TTC549 (cell line): Measurements from ENCODE around the gene TET2.

Source experiments
- FAIRE-seq: peaks from 2 replicates; lab custom pipeline; 2012; peaks lifted over from hg19 to GRCh38; lab: Jason Lieb, UNC

Gene TET2

DNA sequence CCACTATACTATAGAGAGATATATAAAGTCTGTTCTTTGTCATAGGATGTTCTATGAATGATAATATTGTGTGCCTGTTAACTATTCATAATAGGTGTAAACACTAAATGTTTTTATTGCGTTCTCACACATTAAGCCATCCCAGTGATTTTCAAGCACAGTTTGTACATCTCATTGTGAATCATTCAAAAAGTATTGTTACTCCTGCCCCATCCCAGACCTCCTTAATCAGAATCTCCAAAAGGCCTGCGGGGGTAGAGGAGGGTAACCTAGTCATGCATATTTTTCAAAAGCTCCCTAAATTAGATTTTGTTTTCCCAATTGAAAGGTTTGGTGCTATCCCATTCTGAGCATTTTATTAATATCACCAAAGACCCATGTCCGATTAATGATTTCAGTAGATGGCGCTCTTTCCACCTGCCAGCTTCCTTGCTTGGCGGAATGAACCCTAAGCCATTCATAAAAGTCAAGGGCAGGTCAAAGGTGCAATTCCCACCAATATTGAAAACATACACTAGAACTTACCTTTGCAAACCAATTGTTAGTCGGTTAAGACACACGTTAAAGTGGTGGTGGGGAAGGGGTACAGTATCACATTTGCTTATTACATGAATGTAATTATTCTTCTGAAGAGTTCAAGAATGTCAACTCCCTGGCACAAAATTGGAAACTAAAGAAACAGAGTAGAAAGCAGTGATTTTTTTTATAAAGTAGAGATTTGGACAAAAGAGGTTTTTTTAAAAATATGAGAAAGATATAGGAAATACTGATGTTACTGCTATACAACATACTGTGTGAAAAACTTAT is 5.8 kb upstream of the TET2 start:
- no peak for FAIRE-seq

DNA sequence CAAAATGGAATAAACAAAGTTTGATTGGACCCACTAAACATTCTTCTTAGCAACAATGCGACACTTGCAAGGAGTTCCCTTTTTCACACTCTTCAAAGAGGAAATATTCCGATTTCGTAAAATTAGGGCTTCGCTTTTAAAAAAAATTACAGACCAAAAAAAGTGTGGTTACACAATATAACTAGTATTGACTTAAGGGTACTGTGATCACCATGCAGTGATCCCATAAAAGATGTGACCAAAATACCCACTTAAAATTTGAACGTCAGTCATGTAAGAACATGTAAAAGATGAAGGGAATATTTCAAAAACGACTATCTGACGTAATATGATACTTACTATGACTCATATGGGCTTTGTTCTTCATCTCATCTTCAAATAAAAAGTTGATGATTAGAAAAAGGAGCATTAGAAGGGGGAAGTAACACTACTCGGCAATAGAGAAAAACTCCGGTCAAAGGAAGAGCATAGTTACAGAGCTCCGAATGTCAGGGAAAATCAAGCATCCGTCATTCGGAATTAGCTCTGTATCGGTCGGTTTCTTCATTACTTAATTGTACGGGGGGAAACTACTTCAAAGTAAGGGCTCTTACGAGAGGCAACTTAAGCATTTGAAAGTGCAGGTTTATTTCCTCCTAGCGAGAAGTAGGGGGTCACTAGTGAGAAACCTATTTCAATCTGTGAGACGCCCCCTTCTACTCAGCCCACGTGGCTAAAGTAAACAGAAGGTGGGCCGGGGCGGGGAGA is 1.3 kb upstream of the TET2 start:
- no peak for FAIRE-seq

DNA sequence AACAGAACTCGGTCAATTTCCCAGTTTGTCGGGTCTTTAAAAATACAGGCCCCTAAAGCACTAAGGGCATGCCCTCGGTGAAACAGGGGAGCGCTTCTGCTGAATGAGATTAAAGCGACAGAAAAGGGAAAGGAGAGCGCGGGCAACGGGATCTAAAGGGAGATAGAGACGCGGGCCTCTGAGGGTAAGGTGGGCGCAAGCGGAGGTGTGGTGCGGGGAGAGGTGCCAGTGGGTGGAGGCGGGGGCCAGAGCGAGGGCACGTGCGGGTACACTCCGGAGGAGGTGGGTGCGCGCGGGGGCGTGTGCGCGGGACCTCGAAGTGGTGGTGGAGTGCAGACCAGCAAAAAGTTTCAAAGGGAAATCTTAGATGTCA is 787 bp upstream of the TET2 start:
- no peak for FAIRE-seq

DNA sequence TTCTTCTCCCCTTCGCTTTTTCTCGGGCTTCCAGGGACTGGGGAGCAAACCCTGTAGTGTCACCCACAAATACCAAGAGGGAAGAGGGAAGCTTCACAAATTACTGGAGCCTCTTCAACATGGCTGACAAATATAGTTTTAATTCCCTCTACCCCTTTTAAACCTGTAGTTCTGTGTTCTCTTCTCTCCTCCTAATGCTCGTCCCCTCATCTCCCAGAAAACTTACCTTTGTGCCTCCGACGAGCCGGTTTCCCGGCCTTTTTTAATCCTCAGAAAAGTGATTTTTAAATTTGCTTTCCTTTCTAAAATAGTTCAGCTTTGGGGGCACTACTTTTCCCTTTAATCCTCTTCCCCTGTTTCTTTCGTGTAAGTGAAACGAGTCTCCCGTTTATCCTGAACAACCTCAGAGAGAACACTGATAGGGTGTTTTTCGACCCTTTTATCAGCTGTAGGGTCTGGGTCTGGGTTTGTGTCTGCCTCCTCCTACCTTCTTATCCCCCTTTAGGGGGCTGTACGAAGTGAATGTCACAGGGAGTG is 408 bp downstream of the TET2 start:
- FAIRE-seq: no peak

DNA sequence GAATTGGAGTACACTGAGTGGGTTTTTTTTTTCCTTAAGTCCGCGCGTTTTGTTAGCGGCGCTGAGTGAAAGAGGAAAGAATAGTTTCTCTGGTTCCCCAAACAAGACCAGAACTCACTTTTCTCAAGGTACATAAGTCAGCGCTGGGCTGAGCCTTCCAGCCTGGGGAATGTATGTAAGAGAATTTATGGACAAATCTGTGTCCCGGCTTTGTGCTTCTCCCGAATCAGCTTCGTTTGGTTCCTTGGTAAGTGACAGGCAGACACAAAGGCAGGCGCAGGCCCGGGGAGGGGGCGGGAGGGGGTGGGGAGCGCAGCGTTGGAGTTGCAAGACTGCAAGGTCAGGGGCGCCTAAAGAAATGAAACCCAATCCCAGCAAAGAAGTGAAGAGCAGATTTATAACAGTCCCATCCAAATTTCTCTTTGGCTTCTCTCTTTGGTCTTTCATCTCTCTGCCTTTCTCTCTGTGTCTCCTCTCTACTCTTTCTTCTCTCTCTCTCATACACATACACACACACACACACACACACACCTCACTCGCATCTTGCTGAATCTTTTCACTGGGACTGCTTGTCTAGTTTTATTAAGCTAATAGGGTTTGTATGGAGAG is 981 bp downstream of the TET2 start:
- FAIRE-seq: no peak

DNA sequence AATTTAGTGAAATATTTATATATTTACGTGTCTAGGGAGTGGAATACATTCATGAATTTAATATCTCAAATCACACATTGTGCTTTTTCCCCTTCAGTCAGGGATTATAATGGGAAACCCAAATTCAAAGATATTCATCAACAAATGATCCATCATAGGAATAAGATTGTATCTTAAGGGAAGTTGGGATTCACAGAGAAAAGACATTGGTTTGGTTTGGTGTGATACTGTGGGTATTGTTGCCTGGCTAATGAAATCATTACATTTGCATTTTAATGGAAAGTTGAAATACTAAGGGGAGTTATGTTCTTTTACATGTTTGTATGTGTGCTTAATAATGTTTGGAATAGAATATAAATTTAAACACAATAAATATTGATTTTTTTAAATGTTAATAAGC is 1.7 kb downstream of the TET2 start:
- FAIRE-seq: peak; percentile 53

DNA sequence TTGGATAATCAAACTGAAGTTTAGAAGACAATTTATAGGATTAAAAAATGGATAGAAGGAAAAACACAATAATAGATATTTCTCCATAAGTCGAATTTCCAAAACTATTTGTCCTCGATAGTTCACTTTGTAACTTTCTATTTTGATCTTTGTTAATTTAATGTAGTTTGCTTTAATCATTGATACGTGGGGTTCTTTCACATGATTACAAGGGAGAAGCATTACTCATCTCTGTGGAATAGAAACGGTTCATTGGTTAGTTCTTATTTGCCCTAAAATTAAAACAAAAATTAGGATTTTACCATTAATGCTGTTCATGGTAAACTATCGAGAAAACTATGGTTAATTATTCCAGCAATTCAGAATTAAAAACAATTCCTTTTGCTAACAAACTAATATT is 2.1 kb downstream of the TET2 start:
- FAIRE-seq: no peak

DNA sequence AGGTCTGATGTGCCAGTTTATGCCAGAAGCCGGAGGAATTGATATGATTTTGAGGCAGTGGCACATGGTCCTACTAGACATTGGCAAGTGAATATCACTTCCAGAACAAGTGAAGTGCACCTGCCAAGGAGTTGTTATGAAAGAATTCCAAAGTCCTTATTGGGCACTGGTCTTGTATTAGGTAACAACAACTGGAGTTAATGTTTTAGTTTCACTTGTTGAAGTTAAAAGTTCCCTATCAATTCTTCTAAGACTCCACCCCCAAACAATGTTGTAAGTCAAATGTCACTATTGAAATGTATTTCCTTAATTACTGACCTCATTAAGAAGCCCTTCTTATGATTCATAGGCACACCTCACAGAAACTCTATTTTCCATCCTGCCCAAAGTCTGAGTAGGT is 3.1 kb downstream of the TET2 start:
- FAIRE-seq: no peak

DNA sequence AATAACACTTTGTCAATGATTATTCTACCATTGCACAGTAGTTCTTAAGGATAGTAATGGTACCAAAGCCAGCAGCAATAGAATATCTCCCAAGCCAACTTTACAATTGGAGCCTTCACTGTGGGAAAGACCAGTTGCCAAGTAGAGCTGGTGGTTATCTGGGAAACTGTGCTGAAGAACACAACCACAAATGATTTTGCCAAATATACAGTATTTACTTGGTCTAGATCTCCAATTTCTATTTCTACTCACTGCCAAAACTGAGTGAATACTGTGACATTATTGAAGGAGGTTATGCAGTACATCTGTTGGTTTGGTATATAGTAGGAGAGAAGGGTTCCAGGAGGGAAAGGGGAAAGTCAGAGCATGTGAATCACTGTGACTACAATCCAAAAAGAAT is 3.8 kb downstream of the TET2 start:
- FAIRE-seq: no peak

DNA sequence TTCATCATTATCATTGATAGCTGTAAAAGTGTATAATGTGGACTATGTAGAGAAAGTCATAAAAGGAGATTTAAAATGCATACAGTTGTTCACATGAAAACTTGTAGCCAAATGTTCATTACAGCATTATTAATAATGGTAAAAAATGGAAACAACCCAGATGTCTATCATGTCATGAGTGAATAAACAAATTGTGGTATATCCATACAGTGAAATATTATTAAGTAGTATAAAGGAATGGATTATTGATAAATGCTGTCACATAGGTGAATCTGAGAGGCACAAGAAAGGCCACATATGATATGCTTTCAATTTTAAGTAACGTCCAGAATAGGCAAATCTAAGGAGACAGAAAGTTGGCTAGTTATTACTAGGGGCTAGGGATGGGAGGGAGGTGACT is 7.1 kb downstream of the TET2 start:
- no peak for FAIRE-seq

DNA sequence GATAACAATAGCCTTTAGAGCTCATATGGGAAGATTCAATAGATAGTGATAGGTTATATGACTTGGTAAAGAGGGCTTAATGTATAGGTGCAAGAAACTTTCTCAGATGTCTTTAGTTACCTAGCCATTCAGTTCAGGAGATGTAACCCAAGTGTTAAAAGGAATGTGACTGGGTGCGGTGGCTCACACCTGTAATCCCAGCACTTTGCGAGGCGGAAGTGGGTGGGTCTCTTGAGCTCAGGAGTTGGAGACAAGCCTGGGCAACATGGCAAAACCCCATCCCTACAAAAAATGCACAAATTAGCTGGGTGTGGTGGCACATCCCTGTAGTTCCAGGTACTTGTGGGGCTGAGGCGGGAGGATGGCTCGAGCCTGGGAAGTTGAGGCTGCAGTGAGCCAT is 7.9 kb downstream of the TET2 start:
- no peak for FAIRE-seq

DNA sequence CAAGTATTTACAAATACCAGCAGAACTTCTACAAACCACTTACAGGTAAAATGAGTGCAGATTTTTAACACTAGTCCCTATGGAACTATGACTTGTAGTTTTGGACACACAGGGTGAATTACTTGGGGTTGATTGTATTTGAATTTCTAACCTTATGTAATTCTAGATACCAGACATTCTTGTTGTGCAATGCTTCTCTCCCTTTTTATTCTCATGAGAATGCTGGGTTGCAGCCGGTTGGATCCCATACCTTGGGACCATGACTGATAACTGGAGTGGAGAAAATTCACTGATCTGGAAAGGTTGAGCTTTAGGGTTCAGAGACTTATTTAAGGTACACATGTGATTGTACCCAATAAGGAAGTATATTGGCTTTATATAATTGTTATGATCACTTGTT is 8.8 kb downstream of the TET2 start:
- no peak for FAIRE-seq

DNA sequence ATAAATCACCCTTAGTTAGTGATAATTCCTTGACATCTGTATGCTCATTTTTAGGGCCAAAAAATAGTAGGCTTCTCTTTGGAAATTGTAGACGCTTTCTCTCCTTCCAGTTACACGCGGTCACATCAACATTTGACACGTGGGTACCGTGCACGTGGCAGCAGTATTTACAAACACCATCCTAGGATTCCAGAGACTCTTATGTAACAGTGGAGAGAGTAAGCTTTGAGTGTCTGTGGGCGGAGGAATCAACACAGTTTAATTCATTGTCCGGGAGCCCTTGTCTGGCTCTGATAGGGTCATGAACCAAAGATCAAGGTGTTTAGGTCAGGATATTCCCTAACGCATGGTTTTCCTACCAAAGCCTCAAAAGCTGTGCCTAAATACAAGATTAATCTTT is 12.2 kb downstream of the TET2 start:
- no peak for FAIRE-seq

DNA sequence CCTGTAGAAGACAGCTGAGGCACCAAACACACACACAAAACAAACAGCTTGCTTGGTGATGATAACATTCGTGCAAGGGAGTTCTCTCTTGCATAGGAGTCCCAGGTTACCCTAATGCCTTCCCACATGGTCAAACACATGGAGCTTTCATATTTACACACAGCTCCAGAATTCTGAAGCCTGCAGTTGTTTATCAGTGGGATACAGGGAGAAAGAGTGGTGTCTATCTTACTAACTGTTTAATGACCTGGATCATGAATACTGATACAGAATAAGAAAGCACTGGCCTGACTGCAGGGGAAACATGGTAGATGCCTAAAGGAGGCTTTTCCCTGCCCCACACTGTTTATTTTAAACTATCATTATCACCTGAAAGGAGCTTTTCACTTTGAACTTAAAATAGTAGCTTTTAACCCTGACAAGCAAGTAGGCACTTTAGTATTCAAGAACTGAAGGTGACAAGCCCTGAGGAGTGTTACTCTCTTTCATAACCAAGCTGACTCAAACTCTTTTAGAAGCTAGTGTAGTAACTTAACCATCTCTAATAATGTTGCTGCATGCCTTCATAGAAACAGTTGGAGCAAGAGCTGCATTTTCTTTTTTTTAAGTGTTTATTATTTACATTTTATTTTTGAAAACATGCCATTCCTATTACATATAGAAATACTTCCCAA is 15.6 kb downstream of the TET2 start:
- FAIRE-seq: no peak

DNA sequence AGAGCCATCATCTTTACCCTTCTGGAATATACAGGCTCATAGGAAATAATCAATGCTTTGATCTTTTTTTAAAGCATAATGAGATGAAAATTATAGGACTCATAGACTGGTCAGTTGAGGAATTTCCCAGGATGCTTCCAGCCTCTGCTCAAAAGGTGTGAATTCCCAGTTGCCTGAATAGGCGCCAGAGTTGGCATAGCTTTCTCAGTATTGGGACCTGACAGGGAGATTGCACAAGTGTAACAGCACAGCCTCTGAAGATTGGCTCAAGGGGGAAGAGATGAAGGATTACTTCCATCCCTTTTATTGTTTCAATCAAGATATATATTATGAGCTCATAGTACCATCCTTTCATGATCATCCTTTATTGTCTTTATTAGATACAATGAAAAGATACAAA is 17.9 kb downstream of the TET2 start:
- no peak for FAIRE-seq

DNA sequence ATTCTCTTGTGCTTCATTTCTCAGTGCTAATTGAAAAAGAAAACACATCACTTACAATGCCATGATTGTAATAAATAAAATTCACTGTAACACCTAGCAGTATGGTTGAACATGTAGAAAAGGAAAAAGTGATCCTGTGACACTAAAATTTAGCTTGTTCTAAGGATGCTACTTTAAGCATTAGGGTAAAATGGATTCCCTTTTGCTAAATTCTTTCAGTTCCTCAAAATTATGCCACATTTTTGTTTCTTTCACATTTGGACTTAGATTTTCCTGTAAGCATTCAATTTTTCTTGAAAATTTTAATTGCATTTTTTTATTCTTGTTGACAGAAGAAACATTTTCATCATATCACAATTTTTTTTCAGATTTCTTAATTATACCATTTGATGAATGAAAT is 19.4 kb downstream of the TET2 start:
- FAIRE-seq: no peak

DNA sequence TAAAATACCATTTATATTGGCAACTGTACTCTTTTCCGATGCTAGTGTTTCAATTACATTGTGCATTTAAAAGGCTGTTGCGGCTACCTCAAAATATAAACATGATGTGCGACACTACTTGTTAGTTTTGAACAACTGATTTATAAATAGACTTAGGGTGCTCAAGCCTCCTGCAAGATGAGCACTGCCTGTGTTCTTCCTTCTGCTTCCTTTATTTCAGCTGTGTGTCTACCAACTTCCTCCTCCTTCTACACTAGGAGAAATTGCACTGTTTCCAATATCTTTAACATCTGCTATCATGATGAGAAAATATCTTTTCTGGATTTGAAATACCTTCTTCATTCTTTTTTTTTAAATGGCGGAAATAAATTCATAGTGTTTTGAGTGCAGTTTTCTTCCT is 24.0 kb downstream of the TET2 start:
- no peak for FAIRE-seq

DNA sequence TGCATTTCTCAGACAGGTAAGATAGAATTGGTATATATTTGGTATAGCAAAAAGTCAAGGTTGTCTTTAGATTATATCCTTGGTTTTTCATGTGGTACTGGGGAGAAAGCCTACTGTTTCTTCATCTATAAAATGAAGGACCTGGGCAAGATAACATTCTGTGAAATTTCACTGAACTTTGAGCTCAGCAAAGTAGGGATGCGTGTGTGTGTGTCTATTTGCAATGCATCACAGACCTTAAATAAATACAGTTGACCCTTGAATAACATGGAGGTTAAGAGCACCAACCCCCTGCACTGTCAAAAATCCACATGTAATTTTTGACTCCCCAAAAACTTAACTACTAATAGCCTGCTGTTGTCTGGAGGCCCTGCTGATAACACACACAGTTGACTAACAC is 25.2 kb downstream of the TET2 start:
- no peak for FAIRE-seq

DNA sequence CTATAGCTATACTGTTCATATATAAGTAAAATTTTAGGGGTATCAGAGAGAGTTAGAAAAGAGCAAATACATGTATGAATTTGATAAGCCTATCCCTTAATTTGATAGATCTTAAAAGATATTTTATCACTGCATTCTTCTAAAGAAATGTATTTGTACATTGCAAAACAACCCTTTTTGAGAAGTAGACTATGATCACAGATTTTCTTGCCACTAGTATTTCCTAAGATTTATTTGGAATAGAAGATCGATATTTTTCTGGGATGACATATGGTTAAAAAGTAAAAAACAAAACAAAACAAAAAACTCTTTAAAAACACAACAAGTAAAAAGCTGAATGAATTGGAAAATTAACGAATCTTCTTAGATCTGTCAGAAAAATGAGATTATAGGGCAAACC is 27.4 kb downstream of the TET2 start:
- FAIRE-seq: no peak

DNA sequence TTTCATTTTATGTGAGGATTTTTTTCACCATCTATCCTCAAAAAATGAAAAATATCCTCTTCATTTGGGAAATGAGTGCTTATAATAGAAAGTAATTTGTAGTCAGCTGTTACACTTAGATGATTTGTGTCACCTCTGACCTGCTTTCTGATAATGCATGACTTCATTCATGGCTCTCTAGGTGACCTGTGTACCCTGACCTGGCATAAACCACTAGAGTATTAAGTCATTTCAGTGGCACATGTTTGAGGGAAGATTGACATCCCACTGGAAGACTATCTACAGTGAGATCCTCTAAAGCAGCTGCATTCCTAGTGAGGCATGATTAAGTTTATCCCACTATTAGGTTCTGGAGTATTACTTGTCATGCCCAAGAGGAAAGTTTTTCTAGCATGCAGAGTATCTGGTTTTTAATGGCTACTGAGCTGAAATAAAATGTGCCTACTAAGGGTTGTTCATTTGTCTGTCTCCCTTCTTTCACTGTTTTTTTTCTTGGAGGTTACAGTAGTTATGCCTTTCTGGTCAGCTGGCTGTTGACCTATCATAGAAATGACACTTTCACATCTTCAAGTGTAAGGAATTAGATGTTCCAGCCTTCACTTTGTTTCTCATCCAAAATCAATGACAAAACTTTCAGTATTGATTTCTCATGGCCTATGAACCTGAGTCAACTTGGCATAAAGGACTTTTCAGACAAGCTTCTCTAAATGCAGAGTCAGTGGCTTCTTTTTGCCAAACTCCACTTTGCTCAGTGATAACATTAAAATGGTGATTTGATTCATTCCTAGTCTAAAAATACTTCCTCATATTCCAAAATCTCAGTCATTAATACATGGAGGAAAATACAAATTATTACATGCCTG is 33.1 kb downstream of the TET2 start:
- FAIRE-seq: no peak

DNA sequence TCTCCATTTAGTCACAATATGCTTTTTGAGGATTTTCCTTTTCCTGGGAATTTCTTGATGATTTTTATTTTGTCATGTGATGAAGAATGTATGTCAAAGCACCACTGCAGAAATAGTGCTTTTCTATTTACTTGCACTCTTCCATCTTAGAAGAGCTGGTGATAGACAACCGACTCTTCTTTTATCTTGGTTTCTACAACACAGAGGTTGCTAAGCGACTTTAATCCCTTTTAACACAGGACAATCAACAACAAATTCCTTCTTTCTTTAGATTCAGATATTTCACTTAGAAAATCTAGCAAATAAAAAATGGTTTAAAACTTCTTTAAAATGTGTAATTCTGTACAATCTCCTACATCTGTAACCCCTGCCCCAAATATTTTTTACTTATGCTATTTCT is 34.6 kb downstream of the TET2 start:
- no peak for FAIRE-seq

DNA sequence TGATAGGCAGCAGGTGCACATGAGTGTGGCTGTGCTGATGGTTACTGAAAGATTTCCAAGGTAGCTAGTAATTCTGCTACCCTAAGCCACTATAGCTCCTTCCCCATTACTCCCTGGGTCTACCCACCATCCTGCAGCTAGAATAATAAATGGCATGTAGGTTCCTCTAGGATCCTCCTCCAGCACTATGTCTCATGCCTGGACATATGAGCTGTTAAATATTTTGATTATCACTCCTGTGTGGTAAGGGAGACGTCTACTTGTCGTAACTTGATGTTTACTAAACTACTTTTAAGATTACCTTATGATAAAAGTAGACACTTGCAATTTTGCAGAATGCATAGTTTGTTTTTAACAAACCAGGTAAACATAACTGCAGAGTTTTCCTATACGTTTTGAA is 35.5 kb downstream of the TET2 start:
- no peak for FAIRE-seq
